VCaP (cell line): Measurements from ENCODE around the gene CTBP1.

Experiments used
- H3K27ac ChIP-seq: fragments of 450-650 bp; 2 replicates; pipeline ENCODE4 v1.5.1; 2017
- CTCF ChIP-seq: fragments of 450-650 bp; conservative IDR thresholded peaks from 2 replicates; pipeline ENCODE4 v1.5.1; 2017; ENCODE audit warnings: mild to moderate bottlenecking, moderate library complexity

Gene CTBP1

GRCh38 chr4:1264942-1265341 is 16.0 kb upstream of the CTBP1 start:
- no peak for TF ChIP-seq CTCF
- H3K27ac ChIP-seq = no peak overlapping the region

- TF ChIP-seq CTCF = no peak
- no peak overlapping the region for H3K27ac ChIP-seq
Observed at GRCh38 chr4:1261107-1261928, 12.4 kb upstream of the CTBP1 start.

- no peak for TF ChIP-seq CTCF
- no peak overlapping the region for H3K27ac ChIP-seq
Observed at GRCh38 chr4:1260418-1261106, 11.6 kb upstream of the CTBP1 start.

DNA sequence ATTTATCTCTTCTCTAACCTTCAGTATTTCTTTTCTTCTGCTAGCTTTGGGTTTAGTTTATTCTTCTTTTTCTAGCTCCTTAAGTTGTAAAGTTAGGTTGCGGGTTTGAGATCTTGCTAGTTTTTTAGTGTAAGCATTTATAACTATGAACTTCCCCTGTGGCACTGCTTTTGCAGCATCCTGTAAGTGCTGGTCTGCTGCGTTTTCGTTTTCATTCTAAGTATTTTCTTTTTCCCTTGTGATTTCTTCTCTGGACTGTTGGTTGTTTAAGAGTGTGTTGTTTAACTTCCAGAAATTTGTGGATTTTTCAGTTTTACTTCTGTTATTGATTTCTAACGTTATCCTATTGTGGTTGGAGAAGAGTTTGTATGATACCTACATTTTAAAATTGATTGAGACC is 11.0 kb upstream of the CTBP1 start:
- TF ChIP-seq CTCF = no peak
- H3K27ac ChIP-seq = no peak overlapping the region

DNA sequence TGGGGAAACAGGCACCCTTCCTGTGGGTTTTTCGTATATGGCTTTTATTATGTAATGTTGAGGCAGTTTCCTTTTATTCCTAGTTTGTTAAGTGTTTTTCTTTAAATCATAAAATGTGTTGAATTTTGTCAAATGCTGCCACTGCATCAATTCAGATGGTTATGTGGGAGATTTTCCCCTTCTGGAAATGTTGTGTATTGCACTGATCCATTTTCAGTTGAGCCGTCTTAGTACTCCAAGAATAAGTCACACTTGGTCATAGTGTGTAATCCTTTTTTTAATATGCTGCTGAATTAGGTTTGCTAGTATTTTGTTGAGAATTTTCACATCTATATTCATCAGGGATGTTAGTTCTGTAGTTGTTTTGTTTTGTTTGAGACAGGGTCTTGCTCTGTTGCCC is 9.5 kb upstream of the CTBP1 start:
- 0 out of 2 replicates have a peak, but pooled peaks have one; percentile 15 for TF ChIP-seq CTCF
- no peak overlapping the region for H3K27ac ChIP-seq

GRCh38 chr4:1255699-1256098 is 6.8 kb upstream of the CTBP1 start:
- no peak for TF ChIP-seq CTCF

DNA sequence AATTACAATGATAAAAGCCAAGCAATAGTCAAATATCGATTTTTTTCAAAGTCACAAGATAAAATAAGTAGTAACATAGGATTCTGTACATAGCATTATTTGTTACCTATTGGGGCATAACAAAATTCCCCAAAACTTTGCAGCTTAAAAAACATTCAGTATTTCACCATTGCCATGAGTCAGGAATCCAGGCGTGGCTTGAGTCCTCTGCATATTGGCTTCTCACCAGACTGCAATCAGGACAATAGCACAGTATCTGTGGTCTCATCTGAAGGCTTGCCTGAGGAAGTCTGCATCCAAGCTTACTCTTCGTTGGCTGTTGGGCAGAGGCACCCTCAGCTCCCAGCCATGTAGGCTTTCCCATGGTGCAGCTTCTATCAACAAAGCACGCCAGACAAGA is 6.2 kb upstream of the CTBP1 start:
- no peak overlapping the region for H3K27ac ChIP-seq
- TF ChIP-seq CTCF = no peak

More at GRCh38 chr4:1255699-1256098, 6.8 kb upstream of the CTBP1 start:
- no peak overlapping the region for H3K27ac ChIP-seq
